ENCODE measurements around the gene XRN1.

XRN1 gene

GRCh38 chr3:142273501-142273900 is 174.3 kb downstream of the XRN1 start:
- Histone ChIP-seq H2BK5ac (ENCODE audit: low read length) (no peak overlapping the region), H3K4me1 (ENCODE audit: control insufficient read depth in 2 of 2, insufficient read depth in 1 of 2, low read depth in 1 of 2, low read length in 2 of 2) (no peaks in the 10 kb centered on the region), H2AFZ (ENCODE audit: low read length) (peak overlapping the region; percentile 61), H3K14ac (ENCODE audit: low read length) (no peak overlapping the region), H3K23ac (ENCODE audit: low read depth, low read length, poor library complexity) (no peak overlapping the region), H3K9ac (ENCODE audit: low read depth, low read length, poor library complexity) (no peak overlapping the region), H3K4ac (ENCODE audit: low read length) (no peak overlapping the region), H4K8ac (ENCODE audit: low read depth, low read length) (no peak overlapping the region), H3K36me3 (replicated peaks in 1 of 2; ENCODE audit: control insufficient read depth in 2 of 2, insufficient read depth in 2 of 2, low read length in 2 of 2) (no peaks in the 10 kb centered on the region), H2BK15ac (ENCODE audit: low read length) (no peak overlapping the region), H3K9me3 (replicated peaks in 1 of 2; ENCODE audit: control insufficient read depth in 2 of 2, insufficient read depth in 1 of 2, low read depth in 1 of 2, low read length in 2 of 2) (peaks cover 0 to 3% of the 10 kb centered on the region in 2 donors), H3K4me3 (ENCODE audit: low read length in 2 of 2) (no peak overlapping the region), H3K27me3 (ENCODE audit: control insufficient read depth in 3 of 3, insufficient read depth in 3 of 3, low read depth in 1 of 3, low read length in 3 of 3) (no peaks in the 10 kb centered on the region), H3K79me1 (ENCODE audit: low read depth, low read length) (no peaks in the 10 kb centered on the region), H3K18ac (ENCODE audit: low read length) (no peak overlapping the region), H3K4me2 (ENCODE audit: insufficient read depth, low read length, poor library complexity, severe bottlenecking) (no peak overlapping the region), H4K91ac (ENCODE audit: low read depth, low read length, poor library complexity) (no peak overlapping the region), H2AK5ac (ENCODE audit: low read depth, low read length) (no peak overlapping the region), H2BK12ac (ENCODE audit: low read length) (no peak overlapping the region), H3K27ac (replicated peaks; ENCODE audit: low read length) (no peak overlapping the region), H2BK120ac (ENCODE audit: low read depth, low read length) (no peak overlapping the region)
- no peak for DNase-seq (ENCODE audit: low spot score)

GRCh38 chr3:142272200-142272891 is 175.5 kb downstream of the XRN1 start:
- no peak overlapping the region for H3K4me2 ChIP-seq (ENCODE audit: insufficient read depth, low read length, poor library complexity, severe bottlenecking)
- H2BK5ac ChIP-seq (ENCODE audit: low read length) = no peak overlapping the region
- no peaks in the 10 kb centered on the region for H3K27me3 ChIP-seq (ENCODE audit: control insufficient read depth in 3 of 3, insufficient read depth in 3 of 3, low read depth in 1 of 3, low read length in 3 of 3)
- no peaks in the 10 kb centered on the region for H3K9me3 ChIP-seq (replicated peaks in 1 of 2; ENCODE audit: control insufficient read depth in 2 of 2, insufficient read depth in 1 of 2, low read depth in 1 of 2, low read length in 2 of 2)
- no peaks in the 10 kb centered on the region for H3K4me1 ChIP-seq (ENCODE audit: control insufficient read depth in 2 of 2, insufficient read depth in 1 of 2, low read depth in 1 of 2, low read length in 2 of 2)
- no peak overlapping the region for H3K14ac ChIP-seq (ENCODE audit: low read length)
- no peaks in the 10 kb centered on the region for H3K79me1 ChIP-seq (ENCODE audit: low read depth, low read length)
- no peak overlapping the region for H3K4me3 ChIP-seq (ENCODE audit: low read length in 2 of 2)
- H2BK15ac ChIP-seq (ENCODE audit: low read length) = no peak overlapping the region
- peak overlapping the region; percentile 61 for H2AFZ ChIP-seq (ENCODE audit: low read length)
- no peaks in the 10 kb centered on the region for H3K36me3 ChIP-seq (replicated peaks in 1 of 2; ENCODE audit: control insufficient read depth in 2 of 2, insufficient read depth in 2 of 2, low read length in 2 of 2)
- no peak overlapping the region for H4K91ac ChIP-seq (ENCODE audit: low read depth, low read length, poor library complexity)
- no peak overlapping the region for H2BK120ac ChIP-seq (ENCODE audit: low read depth, low read length)
- no peak overlapping the region for H3K23ac ChIP-seq (ENCODE audit: low read depth, low read length, poor library complexity)
- H2AK5ac ChIP-seq (ENCODE audit: low read depth, low read length) = no peak overlapping the region
- H3K9ac ChIP-seq (ENCODE audit: low read depth, low read length, poor library complexity) = no peak overlapping the region
- no peak overlapping the region for H3K27ac ChIP-seq (replicated peaks; ENCODE audit: low read length)
- H2BK12ac ChIP-seq (ENCODE audit: low read length) = no peak overlapping the region
- no peak overlapping the region for H3K18ac ChIP-seq (ENCODE audit: low read length)
- H3K4ac ChIP-seq (ENCODE audit: low read length) = no peak overlapping the region
- DNase-seq (ENCODE audit: low spot score) = no peak
- no peak overlapping the region for H4K8ac ChIP-seq (ENCODE audit: low read depth, low read length)
- WGBS, 2 donors (ENCODE audit: extremely low coverage in 2 of 2, insufficient read length in 2 of 2, insufficient replicate concordance in 1 of 2) = no CpG with 5 or more reads among the region's 8 CpGs

- Histone ChIP-seq H2AK5ac (ENCODE audit: low read depth, low read length) (no peak overlapping the region), H3K4me3 (ENCODE audit: low read length in 2 of 2) (no peak overlapping the region), H2BK12ac (ENCODE audit: low read length) (no peak overlapping the region), H3K4me1 (ENCODE audit: control insufficient read depth in 2 of 2, insufficient read depth in 1 of 2, low read depth in 1 of 2, low read length in 2 of 2) (no peaks in the 10 kb centered on the region), H3K23ac (ENCODE audit: low read depth, low read length, poor library complexity) (no peak overlapping the region), H3K4me2 (ENCODE audit: insufficient read depth, low read length, poor library complexity, severe bottlenecking) (no peak overlapping the region), H4K91ac (ENCODE audit: low read depth, low read length, poor library complexity) (no peak overlapping the region), H3K9me3 (replicated peaks in 1 of 2; ENCODE audit: control insufficient read depth in 2 of 2, insufficient read depth in 1 of 2, low read depth in 1 of 2, low read length in 2 of 2) (no peaks in the 10 kb centered on the region), H3K18ac (ENCODE audit: low read length) (no peak overlapping the region), H3K36me3 (replicated peaks in 1 of 2; ENCODE audit: control insufficient read depth in 2 of 2, insufficient read depth in 2 of 2, low read length in 2 of 2) (no peaks in the 10 kb centered on the region), H3K27me3 (ENCODE audit: control insufficient read depth in 3 of 3, insufficient read depth in 3 of 3, low read depth in 1 of 3, low read length in 3 of 3) (no peaks in the 10 kb centered on the region), H4K8ac (ENCODE audit: low read depth, low read length) (no peak overlapping the region), H3K14ac (ENCODE audit: low read length) (no peak overlapping the region), H2BK15ac (ENCODE audit: low read length) (no peak overlapping the region), H3K9ac (ENCODE audit: low read depth, low read length, poor library complexity) (no peak overlapping the region), H2AFZ (ENCODE audit: low read length) (no peak overlapping the region), H3K79me1 (ENCODE audit: low read depth, low read length) (no peaks in the 10 kb centered on the region), H3K4ac (ENCODE audit: low read length) (no peak overlapping the region), H2BK120ac (ENCODE audit: low read depth, low read length) (no peak overlapping the region), H3K27ac (replicated peaks; ENCODE audit: low read length) (no peak overlapping the region), H2BK5ac (ENCODE audit: low read length) (no peak overlapping the region)
- no CpG with 5 or more reads among the region's 3 CpGs for WGBS, 2 donors (ENCODE audit: extremely low coverage in 2 of 2, insufficient read length in 2 of 2, insufficient replicate concordance in 1 of 2)
- DNase-seq (ENCODE audit: low spot score) = no peak
Measured at GRCh38 chr3:142270407-142270806, 177.4 kb downstream of the XRN1 start.

- no peak overlapping the region for H2BK12ac ChIP-seq (ENCODE audit: low read length)
- DNase-seq (ENCODE audit: low spot score) = no peak
- H3K36me3 ChIP-seq (replicated peaks in 1 of 2; ENCODE audit: control insufficient read depth in 2 of 2, insufficient read depth in 2 of 2, low read length in 2 of 2) = no peaks in the 10 kb centered on the region
- H3K14ac ChIP-seq (ENCODE audit: low read length) = no peak overlapping the region
- no peak overlapping the region for H3K4me2 ChIP-seq (ENCODE audit: insufficient read depth, low read length, poor library complexity, severe bottlenecking)
- no peak overlapping the region for H2BK5ac ChIP-seq (ENCODE audit: low read length)
- H3K23ac ChIP-seq (ENCODE audit: low read depth, low read length, poor library complexity) = no peak overlapping the region
- no peaks in the 10 kb centered on the region for H3K4me1 ChIP-seq (ENCODE audit: control insufficient read depth in 2 of 2, insufficient read depth in 1 of 2, low read depth in 1 of 2, low read length in 2 of 2)
- H3K79me1 ChIP-seq (ENCODE audit: low read depth, low read length) = no peaks in the 10 kb centered on the region
- H3K4me3 ChIP-seq (ENCODE audit: low read length in 2 of 2) = no peak overlapping the region
- no peak overlapping the region for H2BK15ac ChIP-seq (ENCODE audit: low read length)
- H3K27me3 ChIP-seq (ENCODE audit: control insufficient read depth in 3 of 3, insufficient read depth in 3 of 3, low read depth in 1 of 3, low read length in 3 of 3) = no peaks in the 10 kb centered on the region
- no peak overlapping the region for H4K8ac ChIP-seq (ENCODE audit: low read depth, low read length)
- no peak overlapping the region for H3K27ac ChIP-seq (replicated peaks; ENCODE audit: low read length)
- no peak overlapping the region for H3K9ac ChIP-seq (ENCODE audit: low read depth, low read length, poor library complexity)
- H2AFZ ChIP-seq (ENCODE audit: low read length) = no peak overlapping the region
- no CpG with 5 or more reads among the region's 1 CpG for WGBS, 2 donors (ENCODE audit: extremely low coverage in 2 of 2, insufficient read length in 2 of 2, insufficient replicate concordance in 1 of 2)
- H3K9me3 ChIP-seq (replicated peaks in 1 of 2; ENCODE audit: control insufficient read depth in 2 of 2, insufficient read depth in 1 of 2, low read depth in 1 of 2, low read length in 2 of 2) = no peaks in the 10 kb centered on the region
- no peak overlapping the region for H2AK5ac ChIP-seq (ENCODE audit: low read depth, low read length)
- no peak overlapping the region for H2BK120ac ChIP-seq (ENCODE audit: low read depth, low read length)
- no peak overlapping the region for H3K4ac ChIP-seq (ENCODE audit: low read length)
- no peak overlapping the region for H3K18ac ChIP-seq (ENCODE audit: low read length)
- no peak overlapping the region for H4K91ac ChIP-seq (ENCODE audit: low read depth, low read length, poor library complexity)
Measured at GRCh38 chr3:142269767-142270166, 178.1 kb downstream of the XRN1 start.

All from neuronal stem cell (in vitro differentiated cells).